Measurements from ENCODE around the gene CPA3. TPM values are rescaled to one million over a fixed set of nuclear protein-coding genes. Genes with fewer than 3 reads are reported as not detected.

Gene CPA3
- total and polyA plus RNA-seq, 7 donors = 0.34 to 3.8 (median 0.74) TPM

GRCh38 chr3:148906667-148907066 lies 41.6 kb downstream of the CPA3 start:
- Histone ChIP-seq H3K9me3 (no peaks in the 10 kb centered on the region), H3K27ac (no peak overlapping the region), H3K4me3 (no peak overlapping the region), H3K4me1 (no peaks in the 10 kb centered on the region), H3K27me3 (ENCODE audit: insufficient read depth in 3 of 3, low read length in 2 of 3) (no peaks in the 10 kb centered on the region), H3K36me3 (ENCODE audit: insufficient read depth in 1 of 2, low read depth in 1 of 2) (no peaks in the 10 kb centered on the region)
- intact Hi-C loops (cut with DNase I) = no loop called here
- no peak for TF ChIP-seq CTCF (IDR thresholded peaks at IDR 0.05)
- WGBS, 3 donors = 44 to 73% (median 51%) methylated on average over 2 of the region's 2 CpGs
- ATAC-seq (no peak), DNase-seq (no peak)

DNA sequence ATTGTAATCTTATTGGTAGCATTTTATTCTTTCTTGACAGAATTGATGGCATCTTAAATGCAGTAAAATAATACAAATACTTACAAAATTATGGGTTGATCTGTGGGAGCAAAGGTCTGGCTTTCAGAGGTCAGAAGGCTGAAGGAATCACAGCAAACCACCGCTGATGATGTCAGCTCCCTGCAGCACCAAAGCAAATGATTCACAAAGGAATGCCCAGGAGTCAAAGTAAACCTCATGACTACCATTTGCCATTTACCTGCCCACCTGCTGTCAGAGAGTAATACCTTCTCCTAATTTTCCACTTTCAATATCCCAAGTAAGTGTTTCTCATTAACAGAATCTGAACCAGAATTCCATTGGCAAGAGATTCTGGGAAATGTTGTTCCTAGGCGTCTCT lies 46.1 kb downstream of the CPA3 start:
- Histone ChIP-seq H3K27me3 (ENCODE audit: insufficient read depth in 3 of 3, low read length in 2 of 3) (no peaks in the 10 kb centered on the region), H3K27ac (no peak overlapping the region), H3K4me1 (no peaks in the 10 kb centered on the region), H3K36me3 (ENCODE audit: insufficient read depth in 1 of 2, low read depth in 1 of 2) (no peaks in the 10 kb centered on the region), H3K4me3 (no peak overlapping the region), H3K9me3 (no peaks in the 10 kb centered on the region)
- TF ChIP-seq CTCF (IDR thresholded peaks at IDR 0.05) = no peak
- WGBS, 3 donors = 75 to 87% (median 79%) methylated on average over 2 of the region's 2 CpGs
- ATAC-seq (no peak), DNase-seq (no peak)
- intact Hi-C loops (cut with DNase I) = no loop called here

DNA sequence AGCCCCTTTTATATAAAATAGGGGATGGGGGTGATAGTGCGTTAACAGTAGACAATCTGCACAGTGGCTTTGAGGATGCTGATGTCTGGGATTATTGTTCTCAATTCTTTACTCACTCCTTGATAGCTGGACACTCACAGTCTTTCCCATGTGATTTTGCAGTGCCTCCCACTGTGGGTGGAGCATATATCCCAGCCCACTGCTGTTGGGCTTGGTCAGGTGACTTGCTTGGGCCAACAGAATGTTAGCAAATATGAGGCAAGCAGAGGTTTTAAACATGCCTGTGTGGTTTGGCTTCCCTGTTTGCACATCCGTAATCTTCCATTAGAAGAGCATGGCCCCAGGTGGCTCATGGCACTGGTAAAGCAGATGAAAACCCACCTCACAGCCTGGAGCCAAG lies 46.5 kb downstream of the CPA3 start:
- no peaks in the 10 kb centered on the region for H3K36me3 ChIP-seq (ENCODE audit: insufficient read depth in 1 of 2, low read depth in 1 of 2)
- intact Hi-C loops (cut with DNase I) = no loop called here
- H3K4me3 ChIP-seq = no peak overlapping the region
- no peaks in the 10 kb centered on the region for H3K27me3 ChIP-seq (ENCODE audit: insufficient read depth in 3 of 3, low read length in 2 of 3)
- WGBS, 3 donors = 93 to 99% (median 95%) methylated on average over 2 of the region's 2 CpGs
- no peak for TF ChIP-seq CTCF (IDR thresholded peaks at IDR 0.05)
- H3K27ac ChIP-seq = no peak overlapping the region
- no peaks in the 10 kb centered on the region for H3K9me3 ChIP-seq
- no peak for ATAC-seq
- no peak for DNase-seq
- H3K4me1 ChIP-seq = no peaks in the 10 kb centered on the region

DNA sequence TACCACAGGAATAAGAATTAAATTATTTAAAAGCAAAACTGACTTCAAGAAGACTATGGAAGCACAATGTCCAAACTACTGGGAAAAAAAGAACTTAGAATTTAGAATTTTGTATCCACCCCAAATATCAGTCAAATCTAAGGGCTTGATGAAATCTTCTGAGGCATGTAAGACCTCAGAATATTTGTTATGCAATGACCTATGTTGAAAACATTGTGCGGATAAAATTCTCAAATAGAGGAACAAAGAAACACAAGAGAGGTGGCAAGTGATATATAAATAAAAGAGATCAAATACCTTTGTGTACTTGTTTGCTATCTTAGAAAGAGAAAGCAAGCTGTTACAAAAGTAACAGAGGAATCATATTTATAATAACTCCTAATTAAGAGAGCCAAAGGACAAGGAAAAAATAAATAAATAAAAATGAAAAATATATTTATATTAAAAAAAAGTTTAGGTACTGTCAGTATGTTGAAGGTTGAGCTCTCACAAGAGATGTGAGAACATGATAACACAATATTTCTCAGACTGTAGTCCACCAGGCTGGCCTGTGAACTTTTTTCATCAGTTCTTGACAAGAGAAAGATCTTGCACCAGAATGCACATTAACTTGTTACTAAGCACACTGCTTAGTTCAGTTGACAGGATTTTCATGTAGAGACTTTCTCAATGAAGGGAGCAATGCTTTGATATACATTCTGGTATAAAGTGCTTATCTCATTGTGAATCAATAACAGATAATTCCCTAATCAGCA lies 50.0 kb downstream of the CPA3 start:
- ATAC-seq (no peak), DNase-seq (no peak)
- Histone ChIP-seq H3K4me3 (no peak overlapping the region), H3K27ac (no peak overlapping the region), H3K36me3 (ENCODE audit: insufficient read depth in 1 of 2, low read depth in 1 of 2) (no peaks in the 10 kb centered on the region), H3K9me3 (no peaks in the 10 kb centered on the region), H3K27me3 (ENCODE audit: insufficient read depth in 3 of 3, low read length in 2 of 3) (peaks cover 0 to under 1% (median 0%) of the 10 kb centered on the region in 3 donors), H3K4me1 (no peaks in the 10 kb centered on the region)
- no peak for TF ChIP-seq CTCF (IDR thresholded peaks at IDR 0.05)
- intact Hi-C loops (cut with DNase I) = no loop called here
- 90 to 93% (median 93%) methylated on average over 1 of the region's 1 CpG for WGBS, 3 donors

DNA sequence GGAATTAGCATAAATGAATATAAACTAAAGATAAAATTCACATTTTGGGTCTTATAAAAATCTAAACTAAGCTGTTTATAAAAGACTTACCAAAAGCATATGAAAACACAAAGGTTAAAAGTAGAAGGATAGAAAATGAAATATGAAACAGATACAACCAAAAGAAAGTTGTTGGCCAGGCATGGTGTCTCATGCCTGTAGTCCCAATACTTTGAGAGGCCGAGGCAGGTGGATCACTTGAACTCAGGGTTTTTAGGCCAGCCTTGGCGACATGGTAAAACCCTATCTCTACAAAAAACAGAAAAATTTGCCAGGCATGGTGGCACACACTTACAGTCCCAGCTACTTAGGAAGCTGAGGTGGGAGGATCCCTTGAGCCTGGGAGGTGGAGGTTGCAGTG lies 51.0 kb downstream of the CPA3 start:
- ATAC-seq (no peak), DNase-seq (no peak)
- Histone ChIP-seq H3K27ac (no peak overlapping the region), H3K9me3 (peaks cover 7% of the 10 kb centered on the region), H3K4me3 (no peak overlapping the region), H3K36me3 (ENCODE audit: insufficient read depth in 1 of 2, low read depth in 1 of 2) (no peaks in the 10 kb centered on the region), H3K27me3 (ENCODE audit: insufficient read depth in 3 of 3, low read length in 2 of 3) (peaks cover 0 to 1% (median 0%) of the 10 kb centered on the region in 3 donors), H3K4me1 (no peaks in the 10 kb centered on the region)
- TF ChIP-seq CTCF (IDR thresholded peaks at IDR 0.05) = no peak
- intact Hi-C loops (cut with DNase I) = no loop called here
- WGBS, 3 donors = 87 to 92% (median 91%) methylated on average over 2 of the region's 2 CpGs

All from psoas muscle (tissue), 8 donors.